GM12891 (cell line): ENCODE data around the gene RMDN2.

ENCODE experiments used
- PAX5 ChIP-seq: IDR thresholded peaks from 2 replicates; pipeline ENCODE4 v1.6.1; 2011; ENCODE audit warnings: low read length, moderate library complexity, mild to moderate bottlenecking; ENCODE audit not compliant: insufficient read depth, severe bottlenecking
- POLR2A ChIP-seq: IDR thresholded peaks from 2 replicates; pipeline ENCODE4 v1.6.1; 2011; ENCODE audit warnings: low read depth, low read length, control low read depth
- POLR2AphosphoS5 ChIP-seq: IDR thresholded peaks from 2 replicates; pipeline ENCODE4 v1.6.1; 2011; ENCODE audit warnings: low read depth, low read length, control low read depth
- POU2F2 ChIP-seq: IDR thresholded peaks from 2 replicates; pipeline ENCODE4 v1.6.1; 2011; ENCODE audit warnings: low read depth, mild to moderate bottlenecking, control low read depth, low read length, moderate library complexity
- TAF1 ChIP-seq: IDR thresholded peaks from 2 replicates; pipeline ENCODE4 v1.6.1; 2011; ENCODE audit warnings: low read depth, low read length, control low read depth

DNA sequence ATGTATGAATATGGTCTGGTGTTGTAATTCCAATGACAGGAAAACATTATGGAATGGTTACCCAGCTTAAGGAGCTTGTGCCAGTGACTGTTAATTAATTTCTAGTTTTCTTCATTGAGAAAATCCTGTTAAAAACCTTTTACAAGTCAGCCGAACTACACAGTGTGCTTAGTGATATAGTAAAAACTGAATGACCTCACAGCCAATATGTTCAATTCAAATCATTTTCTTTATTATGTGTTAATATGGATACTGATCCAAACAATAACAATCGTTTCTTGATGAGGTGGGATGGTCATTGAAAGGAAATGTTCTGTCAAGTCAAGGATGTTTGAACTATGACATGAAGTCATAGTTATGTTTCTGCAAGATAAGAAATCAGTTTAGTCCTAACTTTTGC lies 41.6 kb upstream of the RMDN2 start:
- no peak for TF ChIP-seq TAF1
- no peak for TF ChIP-seq POLR2A
- no peak for TF ChIP-seq POLR2AphosphoS5
- no peak for TF ChIP-seq PAX5
- no peak for TF ChIP-seq POU2F2
